ENCODE data around the gene P2RX6. TPM values are rescaled to one million over a fixed set of nuclear protein-coding genes. Genes with fewer than 3 reads are reported as not detected.

The P2RX6 gene
- total and polyA plus RNA-seq, 9 of the 15 experiments (the other 6 are each of a cell fraction or from before 2014, with no cell fraction given), result 0.01 to 3.9 (median 1.5) TPM; not detected in 1

DNA sequence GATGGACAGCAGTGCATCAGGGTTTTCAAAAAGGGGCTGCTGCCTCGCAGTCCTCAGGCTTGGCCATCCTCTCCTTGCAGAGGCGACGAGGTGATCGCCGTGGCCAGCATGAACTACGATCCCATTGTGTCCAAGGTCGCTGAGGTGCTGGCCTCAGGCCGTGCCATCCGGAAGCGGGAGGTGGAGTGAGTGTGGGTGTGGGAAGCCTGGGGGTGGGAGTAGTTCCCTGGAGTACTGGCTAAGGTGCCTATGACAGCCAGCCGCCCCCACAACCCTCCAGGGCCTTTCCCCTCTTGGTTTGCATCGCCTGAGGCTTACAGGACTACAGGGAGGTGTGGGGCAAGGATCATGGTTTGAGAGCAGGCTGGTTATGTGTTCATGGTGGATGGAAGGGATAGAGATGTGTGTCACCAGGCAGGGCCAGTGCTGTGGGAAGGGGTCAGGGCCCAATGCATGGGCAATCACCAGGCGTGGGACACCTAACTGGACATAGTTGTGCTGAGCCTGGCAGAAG is 35.0 kb upstream of the P2RX6 start:
- no peak for FAIRE-seq
- TF ChIP-seq, protein P1, sequence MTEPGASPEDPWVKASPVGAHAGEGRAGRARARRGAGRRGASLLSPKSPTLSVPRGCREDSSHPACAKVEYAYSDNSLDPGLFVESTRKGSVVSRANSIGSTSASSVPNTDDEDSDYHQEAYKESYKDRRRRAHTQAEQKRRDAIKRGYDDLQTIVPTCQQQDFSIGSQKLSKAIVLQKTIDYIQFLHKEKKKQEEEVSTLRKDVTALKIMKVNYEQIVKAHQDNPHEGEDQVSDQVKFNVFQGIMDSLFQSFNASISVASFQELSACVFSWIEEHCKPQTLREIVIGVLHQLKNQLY (CRISPR knock-in tag; conservative IDR thresholded peaks at IDR 0.05), result 0 out of 4 replicates have a peak, but pooled peaks of 1 of the 2 experiments have one; percentile 11
- TF ChIP-seq MTA3 (IDR thresholded peaks at IDR 0.05; ENCODE audit: borderline replicate concordance), result no peak
- no peak for TF ChIP-seq ASH1L (IDR thresholded peaks at IDR 0.05; ENCODE audit: borderline replicate concordance, low read depth, partially characterized antibody)
- no peak for TF ChIP-seq HDAC2 (IDR thresholded peaks at IDR 0.05)
- TF ChIP-seq SNIP1 (IDR thresholded peaks at IDR 0.05; ENCODE audit: low read depth), result no peak
- no peak for TF ChIP-seq IRF2 (CRISPR knock-in tag; IDR thresholded peaks at IDR 0.05)
- TF ChIP-seq, protein P2, sequence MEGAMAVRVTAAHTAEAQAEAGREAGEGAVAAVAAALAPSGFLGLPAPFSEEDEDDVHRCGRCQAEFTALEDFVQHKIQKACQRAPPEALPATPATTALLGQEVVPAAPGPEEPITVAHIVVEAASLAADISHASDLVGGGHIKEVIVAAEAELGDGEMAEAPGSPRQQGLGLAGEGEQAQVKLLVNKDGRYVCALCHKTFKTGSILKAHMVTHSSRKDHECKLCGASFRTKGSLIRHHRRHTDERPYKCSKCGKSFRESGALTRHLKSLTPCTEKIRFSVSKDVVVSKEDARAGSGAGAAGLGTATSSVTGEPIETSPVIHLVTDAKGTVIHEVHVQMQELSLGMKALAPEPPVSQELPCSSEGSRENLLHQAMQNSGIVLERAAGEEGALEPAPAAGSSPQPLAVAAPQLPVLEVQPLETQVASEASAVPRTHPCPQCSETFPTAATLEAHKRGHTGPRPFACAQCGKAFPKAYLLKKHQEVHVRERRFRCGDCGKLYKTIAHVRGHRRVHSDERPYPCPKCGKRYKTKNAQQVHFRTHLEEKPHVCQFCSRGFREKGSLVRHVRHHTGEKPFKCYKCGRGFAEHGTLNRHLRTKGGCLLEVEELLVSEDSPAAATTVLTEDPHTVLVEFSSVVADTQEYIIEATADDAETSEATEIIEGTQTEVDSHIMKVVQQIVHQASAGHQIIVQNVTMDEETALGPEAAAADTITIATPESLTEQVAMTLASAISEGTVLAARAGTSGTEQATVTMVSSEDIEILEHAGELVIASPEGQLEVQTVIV (CRISPR knock-in tag; IDR thresholded peaks at IDR 0.05; ENCODE audit: borderline replicate concordance), result no peak
- no peak for TF ChIP-seq EHMT2 (IDR thresholded peaks at IDR 0.05)
- TF ChIP-seq, protein P3, sequence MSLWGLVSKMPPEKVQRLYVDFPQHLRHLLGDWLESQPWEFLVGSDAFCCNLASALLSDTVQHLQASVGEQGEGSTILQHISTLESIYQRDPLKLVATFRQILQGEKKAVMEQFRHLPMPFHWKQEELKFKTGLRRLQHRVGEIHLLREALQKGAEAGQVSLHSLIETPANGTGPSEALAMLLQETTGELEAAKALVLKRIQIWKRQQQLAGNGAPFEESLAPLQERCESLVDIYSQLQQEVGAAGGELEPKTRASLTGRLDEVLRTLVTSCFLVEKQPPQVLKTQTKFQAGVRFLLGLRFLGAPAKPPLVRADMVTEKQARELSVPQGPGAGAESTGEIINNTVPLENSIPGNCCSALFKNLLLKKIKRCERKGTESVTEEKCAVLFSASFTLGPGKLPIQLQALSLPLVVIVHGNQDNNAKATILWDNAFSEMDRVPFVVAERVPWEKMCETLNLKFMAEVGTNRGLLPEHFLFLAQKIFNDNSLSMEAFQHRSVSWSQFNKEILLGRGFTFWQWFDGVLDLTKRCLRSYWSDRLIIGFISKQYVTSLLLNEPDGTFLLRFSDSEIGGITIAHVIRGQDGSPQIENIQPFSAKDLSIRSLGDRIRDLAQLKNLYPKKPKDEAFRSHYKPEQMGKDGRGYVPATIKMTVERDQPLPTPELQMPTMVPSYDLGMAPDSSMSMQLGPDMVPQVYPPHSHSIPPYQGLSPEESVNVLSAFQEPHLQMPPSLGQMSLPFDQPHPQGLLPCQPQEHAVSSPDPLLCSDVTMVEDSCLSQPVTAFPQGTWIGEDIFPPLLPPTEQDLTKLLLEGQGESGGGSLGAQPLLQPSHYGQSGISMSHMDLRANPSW (CRISPR knock-in tag; IDR thresholded peaks at IDR 0.05), result no peak; the same call in 1 of the 2 replicates
- TF ChIP-seq, protein P4, sequence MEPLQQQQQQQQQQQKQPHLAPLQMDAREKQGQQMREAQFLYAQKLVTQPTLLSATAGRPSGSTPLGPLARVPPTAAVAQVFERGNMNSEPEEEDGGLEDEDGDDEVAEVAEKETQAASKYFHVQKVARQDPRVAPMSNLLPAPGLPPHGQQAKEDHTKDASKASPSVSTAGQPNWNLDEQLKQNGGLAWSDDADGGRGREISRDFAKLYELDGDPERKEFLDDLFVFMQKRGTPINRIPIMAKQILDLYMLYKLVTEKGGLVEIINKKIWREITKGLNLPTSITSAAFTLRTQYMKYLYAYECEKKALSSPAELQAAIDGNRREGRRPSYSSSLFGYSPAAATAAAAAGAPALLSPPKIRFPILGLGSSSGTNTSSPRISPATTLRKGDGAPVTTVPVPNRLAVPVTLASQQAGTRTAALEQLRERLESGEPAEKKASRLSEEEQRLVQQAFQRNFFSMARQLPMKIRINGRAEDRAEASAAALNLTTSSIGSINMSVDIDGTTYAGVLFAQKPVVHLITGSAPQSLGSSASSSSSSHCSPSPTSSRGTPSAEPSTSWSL (CRISPR knock-in tag; IDR thresholded peaks at IDR 0.05; ENCODE audit: borderline replicate concordance), result 0 out of 2 replicates have a peak, but pooled peaks have one; percentile 12
- no peak for TF ChIP-seq L3MBTL2 (IDR thresholded peaks at IDR 0.05)
- TF ChIP-seq, protein P5, sequence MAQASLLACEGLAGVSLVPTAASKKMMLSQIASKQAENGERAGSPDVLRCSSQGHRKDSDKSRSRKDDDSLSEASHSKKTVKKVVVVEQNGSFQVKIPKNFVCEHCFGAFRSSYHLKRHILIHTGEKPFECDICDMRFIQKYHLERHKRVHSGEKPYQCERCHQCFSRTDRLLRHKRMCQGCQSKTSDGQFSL (CRISPR knock-in tag; IDR thresholded peaks at IDR 0.05), result no peak
- TF ChIP-seq, protein P5 (tag; IDR thresholded peaks at IDR 0.05), result no peak

More for the DNA sequence above, 35.0 kb upstream of the P2RX6 start:
- CTCF ChIA-PET (ENCODE audit: low intra/inter-chr PET ratio), result no interaction called here
- Histone ChIP-seq H2AFZ (ENCODE audit: low read depth, low read length) (no peak overlapping the region; the same call in 1 of the 2 replicates), H3K36me3 (ENCODE audit: control insufficient read depth, insufficient read depth, low read length) (peaks cover 19% of the 10 kb centered on the region), H3K9me3 (replicated peaks; ENCODE audit: control insufficient read depth, insufficient read depth, low read depth, low read length) (peaks cover 11% of the 10 kb centered on the region), H3K4me3 (no peak overlapping the region), H3K79me2 (ENCODE audit: control insufficient read depth, insufficient read depth, low read length) (peaks cover 23% of the 10 kb centered on the region), H3K27me3 (ENCODE audit: control insufficient read depth in 2 of 2, insufficient read depth in 2 of 2, low read length in 2 of 2) (peaks cover 14 to 29% of the 10 kb centered on the region in 2 experiments; a peak in 4 of 5 replicates), H3K9me1 (ENCODE audit: control insufficient read depth, insufficient read depth, low read length) (peaks cover 5% of the 10 kb centered on the region), H3K27ac (ENCODE audit: extremely low read depth, low read depth, low read length) (no peak overlapping the region; the same call in 2 of the 3 replicates), H3K9ac (ENCODE audit: insufficient read depth in 1 of 2, low read depth in 2 of 2, low read length in 2 of 2) (peak overlapping the region in 1 of 2 experiments; percentile 97; a peak in 2 of 4 replicates), H3K4me2 (ENCODE audit: insufficient read depth, low read length) (no peak overlapping the region), H4K20me1 (replicated peaks; ENCODE audit: control insufficient read depth, insufficient read depth, low read length) (no peaks in the 10 kb centered on the region), H3K4me1 (replicated peaks in 1 of 2; ENCODE audit: control insufficient read depth in 2 of 2, insufficient read depth in 2 of 2, low read length in 2 of 2) (peaks cover 19 to 58% of the 10 kb centered on the region in 2 experiments)
- POLR2A ChIA-PET, result interaction anchor here (0.6 to 64.4 kb wide), 7 partner anchors 10 to 224 kb away, joined by 3 to 1556 read pairs (median 4); partner anchors contain the start of genes AIFM3, CRKL and THAP7
- 77% methylated on average over 13 of the region's 13 CpGs for WGBS (ENCODE audit: insufficient coverage, low coverage, missing lambda C conversion rate)
- intact Hi-C loops (cut with micrococcal nuclease), result loop anchor here (5.0 kb wide), 2 partner anchors 48 to 203 kb away; no protein-coding TSS in a partner anchor
- no peak for ATAC-seq
- no TSS peak for BruUV-seq (replicated peaks)
- no peak for DNase-seq (ENCODE audit: extremely low read depth in 1 of 4, low spot score in 3 of 4)
- in situ Hi-C loops (cut with MboI), result no loop called here

Data from K562 (cell line).